NOMO-1 (cell line): ENCODE results near the gene PRAMEF20.
"Not testable (repeated sequence)": the region's sequence is repeated elsewhere in the genome, so short reads cannot be mapped to it uniquely, and the experiment has no call there.

Experiments used
- DNase-seq, 2 experiments: peaks; one replicate each; lab custom pipeline; 2025; ENCODE audit not compliant: unreplicated experiment in 2 of 2; lab: John Stamatoyannopoulos, UW

Gene PRAMEF20

GRCh38 chr1:13410150-13410549, at the start of gene PRAMEF20:
TSS of gene PRAMEF20 (plus strand) at chr1:13410450. CDS start at chr1:13416355, 5,905 bp downstream.
- not testable (repeated sequence) for DNase-seq

DNA sequence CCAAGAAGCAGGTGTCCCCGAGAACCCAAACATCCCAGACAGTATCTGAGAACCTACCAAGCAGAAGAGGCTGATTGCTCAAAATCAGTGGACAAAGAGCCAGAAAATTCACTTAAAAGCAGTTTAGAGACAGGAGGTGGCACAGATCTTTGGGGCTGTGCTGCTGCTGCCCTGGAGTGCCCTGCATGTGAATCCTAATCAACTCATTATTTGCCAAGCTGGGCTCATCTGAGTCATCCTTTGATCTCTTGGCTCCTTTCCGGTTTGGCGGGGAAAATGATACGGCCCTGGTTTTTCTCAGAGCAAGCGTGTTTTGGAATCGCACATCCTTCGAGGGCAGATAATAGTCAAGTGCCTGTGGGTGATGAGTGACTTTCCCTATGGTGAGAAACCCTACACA, 47.9 kb upstream of the PRAMEF20 start:
- DNase-seq = not testable (repeated sequence)

DNA sequence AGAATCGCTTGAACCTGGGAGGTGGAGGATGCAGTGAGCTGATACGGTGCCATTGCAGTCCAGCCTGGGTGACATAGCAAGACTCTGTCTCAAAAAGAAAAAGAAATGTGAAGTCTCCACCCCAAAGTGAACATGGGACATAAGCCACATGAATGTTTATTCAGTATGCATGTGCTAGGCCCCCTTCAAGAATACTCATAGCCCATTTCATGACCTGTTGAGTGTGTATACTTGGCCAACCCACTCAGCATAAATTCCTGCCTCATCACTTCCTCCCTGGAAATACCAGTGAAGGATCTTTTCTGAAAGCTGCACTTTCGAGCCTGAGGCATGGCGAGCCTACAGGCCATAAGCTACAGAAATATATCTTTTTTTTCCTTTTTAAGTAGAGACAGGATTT, 45.3 kb upstream of the PRAMEF20 start:
- not testable (repeated sequence) for DNase-seq

- not testable (repeated sequence) for DNase-seq
These were observed 43.7 kb upstream of the PRAMEF20 start for GRCh38 chr1:13366536-13366935.

GRCh38 chr1:13368544-13368943, 41.7 kb upstream of the PRAMEF20 start:
- DNase-seq = not testable (repeated sequence)

DNA sequence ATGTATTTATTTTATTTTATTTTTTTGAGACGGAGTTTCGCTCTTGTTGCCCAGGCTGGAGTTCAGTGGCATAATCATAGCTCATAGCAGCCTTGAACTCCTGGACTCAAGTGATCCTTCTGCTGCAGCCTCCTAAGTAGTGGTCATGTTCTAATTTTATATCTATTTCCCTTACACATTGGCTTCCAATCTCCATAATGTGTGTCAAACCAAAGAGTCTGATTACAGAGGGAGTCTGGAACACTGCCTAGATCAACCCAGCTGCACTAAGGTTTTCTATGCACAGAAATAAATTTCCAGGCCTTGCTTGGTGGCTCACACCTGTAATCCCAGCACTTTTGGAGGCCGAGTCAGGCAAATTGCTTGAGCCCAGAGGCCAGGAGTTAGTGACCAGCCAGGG, 31.3 kb upstream of the PRAMEF20 start:
- DNase-seq = not testable (repeated sequence)

DNA sequence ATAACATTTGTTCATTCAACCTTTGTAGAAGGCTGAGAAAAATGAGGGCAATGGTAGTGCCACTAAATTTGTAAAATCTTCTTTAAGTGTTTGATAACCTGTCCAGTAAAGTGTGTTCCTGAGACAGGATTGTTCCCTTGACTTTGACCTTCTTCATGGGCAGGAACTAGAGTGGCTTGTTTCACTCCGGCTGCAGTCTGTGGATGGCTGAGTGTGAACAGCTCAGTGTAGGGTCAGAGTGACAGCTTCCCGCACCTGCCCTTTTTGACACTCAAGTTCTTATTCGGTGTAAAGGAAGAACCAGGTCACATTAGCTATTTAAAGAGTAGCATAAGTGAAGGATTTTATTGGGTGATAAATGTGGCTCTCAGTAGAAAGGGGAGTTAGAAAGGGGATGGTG, 29.9 kb upstream of the PRAMEF20 start:
- not testable (repeated sequence) for DNase-seq

DNA sequence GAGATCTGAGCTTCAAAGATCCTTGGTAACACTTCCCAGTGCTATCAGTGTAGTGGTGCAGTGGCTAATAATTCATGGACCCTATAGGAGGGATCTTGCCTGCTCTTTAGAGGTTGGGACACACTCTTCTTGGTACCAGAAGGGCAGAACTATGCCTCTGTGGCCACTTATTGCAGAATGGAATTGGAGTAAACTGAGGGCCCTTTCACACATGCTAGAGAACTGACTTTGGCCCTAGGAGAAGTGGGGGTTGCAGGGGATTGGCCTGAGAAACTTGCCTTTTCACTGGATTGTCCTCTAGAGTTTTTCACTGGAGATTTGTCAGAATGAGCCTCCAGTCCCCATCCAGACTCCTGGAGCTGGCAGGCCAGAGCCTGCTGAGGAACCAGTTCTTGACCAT, 20.9 kb upstream of the PRAMEF20 start, which contains the start of gene PRAMEF17:
PRAMEF17 (plus strand) TSS at position 301 of the 400 bp plus-strand sequence; CDS start at position 327, 26 bp downstream.
- DNase-seq = not testable (repeated sequence)

DNA sequence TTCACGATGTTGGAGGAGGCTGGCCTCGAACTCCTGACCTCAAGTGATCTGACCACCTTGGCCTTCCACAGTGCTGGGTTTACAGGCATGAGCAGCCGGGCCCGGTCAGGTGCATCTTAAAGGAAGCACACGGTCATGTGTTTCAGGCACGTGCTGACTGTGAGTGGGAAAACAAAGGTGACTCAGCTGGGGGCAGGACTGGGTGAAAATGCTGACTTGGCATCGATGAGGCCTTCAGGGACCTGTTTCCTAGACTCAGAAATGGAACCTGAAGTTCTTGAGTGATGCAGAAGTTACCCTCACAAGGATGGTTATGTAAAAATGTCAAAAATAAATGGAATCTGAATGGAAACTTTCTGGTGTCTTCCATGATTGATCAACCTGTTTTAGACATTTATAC, 17.2 kb upstream of the PRAMEF20 start:
- DNase-seq = not testable (repeated sequence)

GRCh38 chr1:13394761-13395160, 15.5 kb upstream of the PRAMEF20 start:
- DNase-seq = not testable (repeated sequence)

DNA sequence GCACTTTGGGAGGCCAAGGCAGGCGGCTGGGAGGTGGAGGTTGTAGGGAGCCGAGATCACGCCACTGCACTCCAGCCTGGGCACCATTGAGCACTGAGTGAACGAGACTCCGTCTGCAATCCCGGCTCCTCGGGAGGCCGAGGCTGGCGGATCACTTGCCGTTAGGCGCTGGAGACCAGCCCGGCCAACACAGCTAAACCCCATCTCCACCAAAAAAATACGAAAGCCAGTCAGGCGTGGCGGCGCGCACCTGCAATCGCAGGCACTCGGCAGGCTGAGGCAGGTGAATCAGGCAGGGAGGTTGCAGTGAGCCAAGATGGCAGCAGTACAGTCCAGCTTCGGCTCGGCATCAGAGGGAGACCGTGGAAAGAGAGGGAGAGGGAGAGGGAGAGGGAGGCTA, 14.9 kb upstream of the PRAMEF20 start:
- DNase-seq = not testable (repeated sequence)

- no peak for DNase-seq
These were observed 2.4 kb upstream of the PRAMEF20 start for GRCh38 chr1:13407811-13408210.

DNA sequence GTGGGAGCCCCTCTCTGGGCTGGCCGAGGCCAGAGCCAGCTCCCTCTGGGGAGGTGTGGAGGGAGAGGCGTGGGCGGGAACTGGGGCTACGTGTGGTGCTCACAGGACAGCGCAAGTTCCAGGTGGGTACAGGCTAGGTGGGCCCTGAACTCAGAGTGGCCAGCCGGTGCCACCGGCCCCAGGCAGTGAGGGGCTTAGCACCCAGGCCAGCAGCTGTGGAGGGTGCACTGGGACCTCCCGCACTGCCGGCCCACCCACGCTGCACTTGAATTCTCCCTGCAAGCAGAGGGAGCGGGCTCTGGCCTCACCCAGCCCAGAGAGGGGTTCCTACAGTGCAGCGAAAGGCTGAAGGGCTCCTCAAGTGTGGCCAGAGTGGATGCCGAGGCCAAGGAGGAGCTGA, 20.2 kb downstream of the PRAMEF20 start:
- DNase-seq = no peak

DNA sequence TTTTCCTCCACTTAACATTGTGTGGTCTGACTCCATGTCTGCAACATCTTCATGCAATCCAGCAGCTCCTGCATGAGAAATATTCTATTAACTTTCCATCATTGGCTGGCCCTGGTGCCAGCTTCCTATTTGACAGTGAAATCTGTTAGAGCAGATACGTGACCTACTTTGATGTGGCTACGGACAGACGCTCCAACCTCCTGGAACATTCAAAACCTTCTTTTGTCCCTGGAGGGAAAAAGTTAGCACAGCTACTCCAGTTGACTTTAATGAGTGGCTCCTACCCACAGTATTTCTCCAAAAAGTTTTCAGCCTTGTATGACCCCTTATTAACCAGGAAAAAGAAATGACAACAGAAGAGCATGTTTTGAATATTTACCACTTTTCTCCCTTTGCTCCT, 22.0 kb downstream of the PRAMEF20 start:
- DNase-seq = no peak

GRCh38 chr1:13433694-13434358, 23.6 kb downstream of the PRAMEF20 start:
- DNase-seq = not testable (repeated sequence)

DNA sequence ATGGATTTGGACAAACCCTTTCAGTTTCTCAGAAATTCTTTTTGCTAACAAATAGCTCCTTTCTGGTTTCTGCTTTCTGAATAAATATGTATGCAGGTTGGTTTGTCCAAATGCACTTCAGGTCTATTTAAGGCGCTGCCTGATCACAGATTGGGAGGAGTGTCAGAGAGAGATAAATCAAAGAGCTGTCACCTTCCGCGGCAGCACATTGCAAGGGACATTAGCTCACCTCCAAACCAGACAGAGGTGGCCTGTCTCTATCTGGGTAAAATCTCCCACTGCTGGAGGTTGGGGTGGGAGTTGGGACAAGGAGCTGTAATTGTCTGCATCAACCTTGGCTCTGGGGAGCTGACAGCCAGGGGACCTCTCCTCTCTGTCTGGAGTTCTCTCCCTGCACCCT, 25.2 kb downstream of the PRAMEF20 start:
- DNase-seq = no peak

- not testable (repeated sequence) for DNase-seq
These were observed 29.0 kb downstream of the PRAMEF20 start for GRCh38 chr1:13439104-13439783.

DNA sequence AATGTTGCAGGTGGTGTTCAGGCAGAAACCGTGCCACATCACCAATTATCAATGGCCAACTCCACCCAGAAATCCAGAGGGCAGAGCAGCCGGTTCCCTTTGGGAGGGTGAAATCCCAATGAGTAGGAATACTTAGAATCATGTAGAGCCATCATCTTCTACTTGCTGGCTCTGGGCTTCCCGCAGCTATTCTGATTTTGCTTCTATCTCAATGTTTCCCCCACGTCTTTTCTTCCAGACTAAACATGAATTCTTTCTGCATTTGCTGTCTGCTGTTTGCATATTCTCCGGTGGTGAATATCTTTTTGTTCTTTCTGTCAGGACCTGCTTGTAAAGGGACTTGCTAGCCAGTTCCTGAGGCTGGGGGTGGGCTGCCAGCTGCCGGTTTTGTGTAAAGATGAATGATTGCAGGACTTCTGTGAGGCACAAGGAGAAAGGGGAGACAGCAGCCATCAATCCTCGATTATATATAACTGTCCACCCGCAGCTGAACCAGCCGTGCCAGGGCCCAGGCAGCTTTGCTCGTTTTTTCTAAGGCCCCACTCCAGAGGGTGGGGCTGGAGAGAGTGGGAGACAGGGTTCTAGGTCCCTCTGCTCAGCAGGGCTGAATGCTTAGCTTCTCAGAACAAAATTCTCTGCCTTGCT, 33.2 kb downstream of the PRAMEF20 start:
- DNase-seq = no peak

GRCh38 chr1:13450204-13450603, 40.0 kb downstream of the PRAMEF20 start:
- DNase-seq = no peak

GRCh38 chr1:13451399-13451965, 41.2 kb downstream of the PRAMEF20 start:
- no peak for DNase-seq

- no peak for DNase-seq
These were observed 46.8 kb downstream of the PRAMEF20 start for GRCh38 chr1:13456904-13457532.
